ENCODE results near the gene PITPNC1. TPM values are rescaled to one million over a fixed set of nuclear protein-coding genes. Genes with fewer than 3 reads are reported as not detected.

PITPNC1 gene
- total RNA-seq, 4 donors from 2014 or later, result 14.1 to 35.5 (median 31.8) TPM

- no peak for TF ChIP-seq POLR2AphosphoS5 (IDR thresholded peaks at IDR 0.05)
- TF ChIP-seq EP300 (IDR thresholded peaks at IDR 0.05), result no peak
- no peak for TF ChIP-seq POLR2A (IDR thresholded peaks at IDR 0.05; ENCODE audit: low read depth)
- no peak for TF ChIP-seq CTCF (IDR thresholded peaks at IDR 0.05)
- H3K27me3 ChIP-seq, result no peaks in the 10 kb centered on the region
- H3K36me3 ChIP-seq, result no peaks in the 10 kb centered on the region
- no peak overlapping the region for H3K4me3 ChIP-seq
- 97% methylated on average over 2 of the region's 2 CpGs for WGBS
- H3K9me3 ChIP-seq, result peaks cover 0 to 5% (median 2%) of the 10 kb centered on the region in 4 donors
- H3K4me1 ChIP-seq, result peaks cover 0 to 6% (median 2%) of the 10 kb centered on the region in 4 donors
- H3K27ac ChIP-seq (replicated peaks in 1 of 4), result no peak overlapping the region
- intact Hi-C loops (cut with DNase I), result no loop called here
- DNase-seq (ENCODE audit: extremely low spot score), result no peak
Measured at GRCh38 chr17:67458203-67458602, 81.1 kb downstream of the PITPNC1 start.

- intact Hi-C loops (cut with DNase I), result no loop called here
- Histone ChIP-seq H3K9me3 (peaks cover 0 to 5% (median 2%) of the 10 kb centered on the region in 4 donors), H3K4me1 (peaks cover 0 to 6% (median 2%) of the 10 kb centered on the region in 4 donors), H3K27me3 (no peaks in the 10 kb centered on the region), H3K36me3 (no peaks in the 10 kb centered on the region), H3K27ac (replicated peaks in 1 of 4) (no peak overlapping the region), H3K4me3 (no peak overlapping the region)
- 76% methylated on average over 7 of the region's 7 CpGs for WGBS
- no peak for DNase-seq (ENCODE audit: extremely low spot score)
- TF ChIP-seq CTCF (IDR thresholded peaks at IDR 0.05) (no peak), POLR2AphosphoS5 (IDR thresholded peaks at IDR 0.05) (no peak)
Measured at GRCh38 chr17:67459985-67460384, 82.9 kb downstream of the PITPNC1 start.

- TF ChIP-seq CTCF (IDR thresholded peaks at IDR 0.05) (no peak), EP300 (IDR thresholded peaks at IDR 0.05) (no peak), POLR2AphosphoS5 (IDR thresholded peaks at IDR 0.05) (no peak)
- peaks cover 0 to 5% (median 2%) of the 10 kb centered on the region in 4 donors for H3K9me3 ChIP-seq
- no peak overlapping the region for H3K4me3 ChIP-seq
- H3K36me3 ChIP-seq, result no peaks in the 10 kb centered on the region
- intact Hi-C loops (cut with DNase I), result no loop called here
- H3K4me1 ChIP-seq, result peaks cover 0 to 6% (median 2%) of the 10 kb centered on the region in 4 donors
- 96% methylated on average over 6 of the region's 6 CpGs for WGBS
- H3K27ac ChIP-seq (replicated peaks in 1 of 4), result no peak overlapping the region
- H3K27me3 ChIP-seq, result no peaks in the 10 kb centered on the region
- DNase-seq (ENCODE audit: extremely low spot score), result no peak
Measured at GRCh38 chr17:67461228-67461780, 84.2 kb downstream of the PITPNC1 start.

- Histone ChIP-seq H3K4me1 (peaks cover 0 to 6% (median 2%) of the 10 kb centered on the region in 4 donors), H3K36me3 (no peaks in the 10 kb centered on the region), H3K27ac (replicated peaks in 1 of 4) (no peak overlapping the region), H3K9me3 (peaks cover 0 to 5% (median 2%) of the 10 kb centered on the region in 4 donors), H3K27me3 (no peaks in the 10 kb centered on the region), H3K4me3 (no peak overlapping the region)
- no peak for TF ChIP-seq CTCF (IDR thresholded peaks at IDR 0.05)
- TF ChIP-seq EP300 (IDR thresholded peaks at IDR 0.05), result no peak
- no peak for TF ChIP-seq POLR2AphosphoS5 (IDR thresholded peaks at IDR 0.05)
- no peak for DNase-seq (ENCODE audit: extremely low spot score)
- 89% methylated on average over 3 of the region's 3 CpGs for WGBS
- intact Hi-C loops (cut with DNase I), result no loop called here
Measured at GRCh38 chr17:67461876-67462275, 84.8 kb downstream of the PITPNC1 start.

GRCh38 chr17:67466251-67466796 lies 89.2 kb downstream of the PITPNC1 start:
- Histone ChIP-seq H3K27ac (replicated peaks in 1 of 4) (no peak overlapping the region), H3K36me3 (no peaks in the 10 kb centered on the region), H3K4me3 (no peak overlapping the region), H3K9me3 (no peaks in the 10 kb centered on the region), H3K4me1 (peaks cover 9 to 14% (median 10%) of the 10 kb centered on the region in 4 donors), H3K27me3 (no peaks in the 10 kb centered on the region)
- 81% methylated on average over 4 of the region's 4 CpGs for WGBS
- DNase-seq (ENCODE audit: extremely low spot score), result no peak
- TF ChIP-seq POLR2AphosphoS5 (IDR thresholded peaks at IDR 0.05) (no peak), EP300 (IDR thresholded peaks at IDR 0.05) (no peak), POLR2A (IDR thresholded peaks at IDR 0.05; ENCODE audit: low read depth) (no peak), CTCF (IDR thresholded peaks at IDR 0.05) (no peak)
- intact Hi-C loops (cut with DNase I), result no loop called here

Data from esophagus muscularis mucosa (tissue), 4 donors.